Activated CD4-positive, alpha-beta memory T cell treated with anti-CD3 and anti-CD28 coated beads, Interleukin-2, amount 10 ng/mL, durations not matched to agents 7 days and 5 days (primary cell): Measurements from ENCODE around the gene TTC33. TPM values are rescaled to one million over a fixed set of nuclear protein-coding genes. Genes with fewer than 3 reads are reported as not detected.
A peak's percentile ranks its signal among the peaks of the same experiment; 100 is the strongest.
"Not testable (repeated sequence)": the region's sequence is repeated elsewhere in the genome, so short reads cannot be mapped to it uniquely, and the experiment has no call there.

Experiments
- CTCF ChIA-PET: fragments of 350-600 bp; sonication (Branson Sonifier 250); formaldehyde crosslinking; loops from one replicate; lab custom pipeline; 2021; ENCODE audit warnings: antibody characterized with exemption, inconsistent platforms; lab: Charles Lee
- POLR2A ChIA-PET: fragments of 350-600 bp; sonication (Branson Sonifier 250); formaldehyde crosslinking; loops from one replicate; lab custom pipeline; 2021; ENCODE audit warnings: antibody characterized with exemption; lab: Charles Lee
- DNase-seq: peaks from one replicate; pipeline ENCODE4 v3.0.0-alpha.2; 2020
- H3K27ac Mint-ChIP-seq: one replicate; pipeline ENCODE4 v1.8.0; 2021; ENCODE audit warnings: mild to moderate bottlenecking, mixed read lengths
- H3K27me3 Mint-ChIP-seq: one replicate; pipeline ENCODE4 v1.8.0; 2021; ENCODE audit warnings: mixed read lengths
- H3K36me3 Mint-ChIP-seq: one replicate; pipeline ENCODE4 v1.8.0; 2021; ENCODE audit warnings: low read depth, mixed read lengths
- H3K4me1 Mint-ChIP-seq: one replicate; pipeline ENCODE4 v1.8.0; 2021; ENCODE audit warnings: mixed read lengths
- H3K4me3 Mint-ChIP-seq: one replicate; pipeline ENCODE4 v1.8.0; 2021; ENCODE audit warnings: mild to moderate bottlenecking, mixed read lengths
- H3K9me3 Mint-ChIP-seq: one replicate; pipeline ENCODE4 v1.8.0; 2021; ENCODE audit warnings: mixed read lengths
- total RNA-seq, 2 experiments: library from RNA; stranded (reverse); gene quantifications; one replicate each; pipeline ENCODE4 v1.2.3, GENCODE V29; 2021

The TTC33 gene
- total RNA-seq, result 10 to 100 TPM; 19.6 to 19.9 TPM

GRCh38 chr5:40755407-40756365 is at the start of gene TTC33:
Gene TTC33 (minus strand): TSS chr5:40755961. CDS start chr5:40747018, 8,943 bp downstream.
- H3K4me1 Mint-ChIP-seq, result peaks cover 21% of the 10 kb centered on the region
- no peak within 1 kb of the TSS for H3K27ac Mint-ChIP-seq
- H3K4me3 Mint-ChIP-seq, result no peak within 1 kb of the TSS
- peaks cover 29% of the 10 kb centered on the region for H3K36me3 Mint-ChIP-seq
- ChIA-PET CTCF (interaction anchor here (0.7 to 2.4 kb wide), 6 partner anchors 14 to 1176 kb away, joined by 3 to 6 read pairs (median 4); no protein-coding TSS in a partner anchor), POLR2A (interaction anchor here (0.9 to 2.5 kb wide), 6 partner anchors 13 to 345 kb away, joined by 3 to 10 read pairs (median 6); partner anchors contain the start of genes PRKAA1 and RPL37)
- no peaks in the 10 kb centered on the region for H3K9me3 Mint-ChIP-seq
- H3K27me3 Mint-ChIP-seq, result no peaks in the 10 kb centered on the region
- DNase-seq, result peak; percentile 97

GRCh38 chr5:40801771-40802562 is 46.2 kb upstream of the TTC33 start:
- POLR2A ChIA-PET, result interaction anchor here (0.6 to 0.8 kb wide), 2 partner anchors 14 to 33 kb away, joined by 3 read pairs; partner anchors contain the start of gene RPL37
- peaks cover 12% of the 10 kb centered on the region for H3K4me1 Mint-ChIP-seq
- H3K27me3 Mint-ChIP-seq, result peaks cover 9% of the 10 kb centered on the region
- no peaks in the 10 kb centered on the region for H3K9me3 Mint-ChIP-seq
- CTCF ChIA-PET, result interaction anchor here (0.7 to 1.4 kb wide), 3 partner anchors 31 to 811 kb away, joined by 3 read pairs; no protein-coding TSS in a partner anchor
- H3K36me3 Mint-ChIP-seq, result no peaks in the 10 kb centered on the region
- H3K27ac Mint-ChIP-seq, result no peak overlapping the region
- DNase-seq, result no peak
- H3K4me3 Mint-ChIP-seq, result no peak overlapping the region

GRCh38 chr5:40799258-40799657 is 43.5 kb upstream of the TTC33 start:
- DNase-seq, result no peak
- no peaks in the 10 kb centered on the region for H3K9me3 Mint-ChIP-seq
- ChIA-PET POLR2A (interaction anchor here (1.1 to 2.3 kb wide), 4 partner anchors 9 to 43 kb away, joined by 5 to 14 read pairs (median 10); partner anchors contain the start of genes RPL37 and TTC33), CTCF (interaction anchor here (0.9 to 1.5 kb wide), 2 partner anchors 38 to 47 kb away, joined by 4 to 5 read pairs; no protein-coding TSS in a partner anchor)
- peaks cover 22% of the 10 kb centered on the region for H3K36me3 Mint-ChIP-seq
- H3K4me3 Mint-ChIP-seq, result peak overlapping the region; percentile 81
- H3K27ac Mint-ChIP-seq, result no peak overlapping the region
- peaks cover 7% of the 10 kb centered on the region for H3K27me3 Mint-ChIP-seq
- H3K4me1 Mint-ChIP-seq, result peaks cover 35% of the 10 kb centered on the region

GRCh38 chr5:40798801-40799210 is 43.0 kb upstream of the TTC33 start:
- POLR2A ChIA-PET, result interaction anchor here (1.1 to 2.7 kb wide), 6 partner anchors 9 to 43 kb away, joined by 3 to 14 read pairs (median 8); partner anchors contain the start of genes RPL37 and TTC33
- CTCF ChIA-PET, result interaction anchor here (0.9 to 1.5 kb wide), 2 partner anchors 37 to 47 kb away, joined by 4 to 5 read pairs; no protein-coding TSS in a partner anchor
- DNase-seq, result no peak
- Mint-ChIP-seq H3K9me3 (no peaks in the 10 kb centered on the region), H3K36me3 (peaks cover 26% of the 10 kb centered on the region), H3K27ac (peak overlapping the region; percentile 70), H3K4me1 (peaks cover 38% of the 10 kb centered on the region), H3K4me3 (peak overlapping the region; percentile 81), H3K27me3 (peaks cover 7% of the 10 kb centered on the region)

- DNase-seq, result peak; percentile 91
- POLR2A ChIA-PET, result interaction anchor here (0.6 to 2.7 kb wide), 9 partner anchors 10 to 43 kb away, joined by 3 to 14 read pairs (median 5); partner anchors contain the start of genes CARD6, RPL37 and TTC33
Measured at GRCh38 chr5:40798012-40798800, 42.4 kb upstream of the TTC33 start, which contains the start of gene PRKAA1. Gene PRKAA1 (minus strand): TSS chr5:40798374. CDS start chr5:40798189, 185 bp downstream.

GRCh38 chr5:40797273-40798011 is 41.7 kb upstream of the TTC33 start:
- peak; percentile 77 for DNase-seq
- peak overlapping the region; percentile 82 for H3K27ac Mint-ChIP-seq
- H3K4me3 Mint-ChIP-seq, result peak overlapping the region; percentile 81
- H3K27me3 Mint-ChIP-seq, result peaks cover 7% of the 10 kb centered on the region
- POLR2A ChIA-PET, result interaction anchor here (0.6 to 2.7 kb wide), 9 partner anchors 9 to 44 kb away, joined by 3 to 14 read pairs (median 5); partner anchors contain the start of genes CARD6, RPL37 and TTC33
- CTCF ChIA-PET, result interaction anchor here (1.1 to 1.5 kb wide), 2 partner anchors 36 to 44 kb away, joined by 3 to 4 read pairs; partner anchors contain the start of gene CARD6
- H3K36me3 Mint-ChIP-seq, result peaks cover 34% of the 10 kb centered on the region
- H3K4me1 Mint-ChIP-seq, result peaks cover 43% of the 10 kb centered on the region
- H3K9me3 Mint-ChIP-seq, result no peaks in the 10 kb centered on the region

More at GRCh38 chr5:40798012-40798800, 42.4 kb upstream of the TTC33 start, which contains the start of gene PRKAA1:
- peak within 1 kb of the TSS; percentile 82 for H3K27ac Mint-ChIP-seq
- H3K9me3 Mint-ChIP-seq, result no peaks in the 10 kb centered on the region
- H3K4me3 Mint-ChIP-seq, result peak within 1 kb of the TSS; percentile 81
- H3K27me3 Mint-ChIP-seq, result peaks cover 7% of the 10 kb centered on the region
- H3K36me3 Mint-ChIP-seq, result peaks cover 31% of the 10 kb centered on the region
- CTCF ChIA-PET, result interaction anchor here (0.9 to 1.5 kb wide), 3 partner anchors 37 to 46 kb away, joined by 3 to 5 read pairs (median 4); partner anchors contain the start of gene CARD6
- H3K4me1 Mint-ChIP-seq, result peaks cover 43% of the 10 kb centered on the region

- no peak overlapping the region for H3K27ac Mint-ChIP-seq
- H3K36me3 Mint-ChIP-seq, result peaks cover 34% of the 10 kb centered on the region
- no peaks in the 10 kb centered on the region for H3K9me3 Mint-ChIP-seq
- H3K4me1 Mint-ChIP-seq, result peaks cover 43% of the 10 kb centered on the region
- POLR2A ChIA-PET, result interaction anchor here (1.3 to 2.7 kb wide), 4 partner anchors 8 to 45 kb away, joined by 4 to 7 read pairs (median 5); partner anchors contain the start of gene CARD6
- no peak for DNase-seq
- CTCF ChIA-PET, result no interaction called here
- H3K4me3 Mint-ChIP-seq, result peak overlapping the region; percentile 81
- peaks cover 7% of the 10 kb centered on the region for H3K27me3 Mint-ChIP-seq
Measured at GRCh38 chr5:40796487-40796889, 40.7 kb upstream of the TTC33 start.

GRCh38 chr5:40794877-40795276 is 39.1 kb upstream of the TTC33 start:
- Mint-ChIP-seq H3K36me3 (peaks cover 38% of the 10 kb centered on the region), H3K4me1 (peaks cover 48% of the 10 kb centered on the region)
- H3K9me3 Mint-ChIP-seq, POLR2A ChIA-PET, DNase-seq, H3K27ac Mint-ChIP-seq, H3K27me3 Mint-ChIP-seq, CTCF ChIA-PET, H3K4me3 Mint-ChIP-seq: not testable (repeated sequence)

GRCh38 chr5:40794340-40794739 is 38.6 kb upstream of the TTC33 start:
- CTCF ChIA-PET, H3K27me3 Mint-ChIP-seq, POLR2A ChIA-PET, DNase-seq, H3K4me3 Mint-ChIP-seq, H3K9me3 Mint-ChIP-seq, H3K27ac Mint-ChIP-seq: not testable (repeated sequence)
- H3K36me3 Mint-ChIP-seq, result peaks cover 41% of the 10 kb centered on the region
- peaks cover 47% of the 10 kb centered on the region for H3K4me1 Mint-ChIP-seq

- DNase-seq, H3K27me3 Mint-ChIP-seq, CTCF ChIA-PET, H3K9me3 Mint-ChIP-seq, POLR2A ChIA-PET, H3K27ac Mint-ChIP-seq, H3K4me3 Mint-ChIP-seq: not testable (repeated sequence)
- H3K4me1 Mint-ChIP-seq, result peaks cover 40% of the 10 kb centered on the region
- peaks cover 56% of the 10 kb centered on the region for H3K36me3 Mint-ChIP-seq
Measured at GRCh38 chr5:40792691-40793090, 36.9 kb upstream of the TTC33 start.

GRCh38 chr5:40791715-40792139 is 36.0 kb upstream of the TTC33 start:
- CTCF ChIA-PET, result no interaction called here
- H3K4me1 Mint-ChIP-seq, result peaks cover 36% of the 10 kb centered on the region
- no peak for DNase-seq
- peaks cover 59% of the 10 kb centered on the region for H3K36me3 Mint-ChIP-seq
- no peak overlapping the region for H3K27ac Mint-ChIP-seq
- no peak overlapping the region for H3K4me3 Mint-ChIP-seq
- peaks cover 5% of the 10 kb centered on the region for H3K9me3 Mint-ChIP-seq
- no peaks in the 10 kb centered on the region for H3K27me3 Mint-ChIP-seq
- POLR2A ChIA-PET, result no interaction called here
